ENCODE results near the gene REEP1. TPM values are rescaled to one million over a fixed set of nuclear protein-coding genes. Genes with fewer than 3 reads are reported as not detected.

Gene REEP1
- total and polyA plus RNA-seq, 10 donors = 0.57 to 7.6 (median 3.4) TPM

GRCh38 chr2:86366651-86367498 is 29.4 kb upstream of the REEP1 start:
- intact Hi-C loops (cut with DNase I; ENCODE audit: low total_unique reads) = no loop called here
- no peaks in the 10 kb centered on the region for H3K36me3 ChIP-seq
- TF ChIP-seq POLR2AphosphoS5 (IDR thresholded peaks at IDR 0.05) = no peak
- TF ChIP-seq CTCF (IDR thresholded peaks at IDR 0.05 in 8 of 11, conservative IDR thresholded peaks at IDR 0.05 in 3 of 11) = no peak
- no peak for TF ChIP-seq POLR2A (IDR thresholded peaks at IDR 0.05)
- H3K27ac ChIP-seq = no peak overlapping the region
- H3K4me1 ChIP-seq = peaks cover 0 to 27% (median 19%) of the 10 kb centered on the region in 6 donors
- no peaks in the 10 kb centered on the region for H3K27me3 ChIP-seq (replicated peaks in 1 of 7)
- 86 to 100% (median 93%) methylated on average over 6 of the region's 6 CpGs for WGBS, 5 donors
- DNase-seq = no peak
- H3K9me3 ChIP-seq = peaks cover 0 to 9% (median 6%) of the 10 kb centered on the region in 8 donors
- H3K4me3 ChIP-seq = no peak overlapping the region

GRCh38 chr2:86364894-86365293 is 27.5 kb upstream of the REEP1 start:
- TF ChIP-seq POLR2AphosphoS5 (IDR thresholded peaks at IDR 0.05) (no peak), POLR2A (IDR thresholded peaks at IDR 0.05) (no peak), CTCF (IDR thresholded peaks at IDR 0.05 in 8 of 11, conservative IDR thresholded peaks at IDR 0.05 in 3 of 11) (no peak)
- no peaks in the 10 kb centered on the region for H3K36me3 ChIP-seq
- H3K27me3 ChIP-seq (replicated peaks in 1 of 7) = no peaks in the 10 kb centered on the region
- H3K4me1 ChIP-seq = peaks cover 0 to 20% (median 14%) of the 10 kb centered on the region in 6 donors
- intact Hi-C loops (cut with DNase I; ENCODE audit: low total_unique reads) = no loop called here
- no peak overlapping the region for H3K4me3 ChIP-seq
- no peak overlapping the region for H3K27ac ChIP-seq
- no peak for DNase-seq
- no peaks in the 10 kb centered on the region for H3K9me3 ChIP-seq
- 86 to 96% (median 92%) methylated on average over 2 of the region's 2 CpGs for WGBS, 5 donors

GRCh38 chr2:86360776-86361175 is 23.4 kb upstream of the REEP1 start:
- Histone ChIP-seq H3K9me3 (no peaks in the 10 kb centered on the region), H3K4me3 (no peak overlapping the region), H3K4me1 (peaks cover 0 to 6% (median 0%) of the 10 kb centered on the region in 6 donors), H3K27me3 (replicated peaks in 1 of 7) (no peaks in the 10 kb centered on the region), H3K27ac (no peak overlapping the region), H3K36me3 (no peaks in the 10 kb centered on the region)
- 64 to 78% (median 76%) methylated on average over 7 of the region's 7 CpGs for WGBS, 5 donors
- TF ChIP-seq CTCF (IDR thresholded peaks at IDR 0.05 in 8 of 11, conservative IDR thresholded peaks at IDR 0.05 in 3 of 11) (no peak), POLR2AphosphoS5 (IDR thresholded peaks at IDR 0.05) (no peak), POLR2A (IDR thresholded peaks at IDR 0.05) (no peak)
- intact Hi-C loops (cut with DNase I; ENCODE audit: low total_unique reads) = no loop called here
- no peak for DNase-seq

- peaks cover 0 to 6% (median 0%) of the 10 kb centered on the region in 6 donors for H3K4me1 ChIP-seq
- 51 to 72% (median 60%) methylated on average over 3 of the region's 3 CpGs for whole genome bisulfite sequencing, 5 donors
- H3K27ac ChIP-seq = no peak overlapping the region
- no peaks in the 10 kb centered on the region for H3K9me3 ChIP-seq
- TF ChIP-seq POLR2AphosphoS5 (IDR thresholded peaks at IDR 0.05) = no peak
- no peak overlapping the region for H3K4me3 ChIP-seq
- no peak for DNase-seq
- H3K36me3 ChIP-seq = no peaks in the 10 kb centered on the region
- intact Hi-C loops (cut with DNase I; ENCODE audit: low total_unique reads) = no loop called here
- no peaks in the 10 kb centered on the region for H3K27me3 ChIP-seq (replicated peaks in 1 of 7)
Observed at GRCh38 chr2:86358957-86359356, 21.5 kb upstream of the REEP1 start.
